WI38 (cell line): ENCODE data around the gene TLE1.
"Not testable (repeated sequence)": the region's sequence is repeated elsewhere in the genome, so short reads cannot be mapped to it uniquely, and the experiment has no call there.

ENCODE experiments used
- H3K4me3 ChIP-seq: 2 replicates; pipeline ENCODE4 v1.5.1; 2011; ENCODE audit warnings: low read depth, mild to moderate bottlenecking, control low read depth, low read length
- TF ChIP-seq, protein P1 (sequence below): IDR thresholded peaks from 2 replicates; pipeline ENCODE4 v1.5.1; 2012; ENCODE audit warnings: low read depth, mild to moderate bottlenecking, control low read depth, low read length

The TLE1 gene

DNA sequence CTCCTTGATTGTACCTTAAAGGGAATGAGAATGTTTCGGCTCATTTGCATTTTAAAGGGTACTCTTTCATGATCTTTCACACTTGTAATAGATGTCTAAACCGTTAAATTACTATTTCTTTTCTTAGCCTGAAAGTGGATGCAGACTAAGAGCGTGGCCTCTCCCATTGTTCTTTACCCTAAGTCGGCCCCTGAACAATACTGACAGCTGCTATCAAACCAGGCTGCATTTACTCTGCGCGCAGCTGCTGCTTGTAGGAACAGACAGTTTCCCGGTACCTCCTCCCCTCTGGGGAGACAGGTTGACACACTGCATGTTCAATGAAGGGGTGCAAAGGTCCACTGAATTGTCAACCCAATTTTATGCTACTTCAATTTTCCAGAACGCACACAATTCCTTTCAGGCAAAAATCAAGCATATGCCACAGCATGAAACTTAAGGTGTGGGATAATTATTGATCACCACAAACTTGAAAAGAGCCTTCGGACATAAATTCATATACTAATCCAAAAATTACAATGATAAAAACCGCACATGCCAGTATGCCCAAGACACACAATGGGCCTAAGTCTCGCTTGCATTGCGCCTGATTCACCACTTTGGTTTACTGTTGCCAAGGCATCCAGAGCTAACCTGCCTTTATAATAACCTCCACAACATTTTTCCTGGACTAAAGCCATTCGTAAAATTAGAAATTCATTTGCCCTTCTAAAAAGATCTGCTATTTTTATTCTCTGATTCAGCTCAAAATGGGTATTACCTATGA is 39.7 kb downstream of the TLE1 start:
- TF ChIP-seq, protein P1, sequence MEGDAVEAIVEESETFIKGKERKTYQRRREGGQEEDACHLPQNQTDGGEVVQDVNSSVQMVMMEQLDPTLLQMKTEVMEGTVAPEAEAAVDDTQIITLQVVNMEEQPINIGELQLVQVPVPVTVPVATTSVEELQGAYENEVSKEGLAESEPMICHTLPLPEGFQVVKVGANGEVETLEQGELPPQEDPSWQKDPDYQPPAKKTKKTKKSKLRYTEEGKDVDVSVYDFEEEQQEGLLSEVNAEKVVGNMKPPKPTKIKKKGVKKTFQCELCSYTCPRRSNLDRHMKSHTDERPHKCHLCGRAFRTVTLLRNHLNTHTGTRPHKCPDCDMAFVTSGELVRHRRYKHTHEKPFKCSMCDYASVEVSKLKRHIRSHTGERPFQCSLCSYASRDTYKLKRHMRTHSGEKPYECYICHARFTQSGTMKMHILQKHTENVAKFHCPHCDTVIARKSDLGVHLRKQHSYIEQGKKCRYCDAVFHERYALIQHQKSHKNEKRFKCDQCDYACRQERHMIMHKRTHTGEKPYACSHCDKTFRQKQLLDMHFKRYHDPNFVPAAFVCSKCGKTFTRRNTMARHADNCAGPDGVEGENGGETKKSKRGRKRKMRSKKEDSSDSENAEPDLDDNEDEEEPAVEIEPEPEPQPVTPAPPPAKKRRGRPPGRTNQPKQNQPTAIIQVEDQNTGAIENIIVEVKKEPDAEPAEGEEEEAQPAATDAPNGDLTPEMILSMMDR: no peak
- no peak overlapping the region for H3K4me3 ChIP-seq

DNA sequence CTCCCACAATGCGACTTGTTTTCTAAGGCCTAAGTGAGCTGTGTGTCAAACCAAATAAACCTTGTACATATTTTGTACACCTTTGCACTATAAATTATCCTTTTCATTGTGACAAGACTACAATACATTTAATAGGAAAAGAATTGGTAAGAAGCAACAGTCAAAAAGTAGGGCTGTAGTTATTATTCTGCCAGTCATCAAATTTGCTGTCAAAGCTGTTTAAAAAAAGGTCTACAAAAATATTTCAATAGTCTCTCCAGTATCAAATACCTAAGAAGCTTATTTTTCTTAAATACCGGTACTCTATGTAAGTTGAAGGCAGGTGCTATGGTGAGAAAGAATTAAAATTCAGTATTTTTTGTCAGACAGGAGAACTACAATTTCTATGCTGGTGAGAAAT is 40.5 kb downstream of the TLE1 start:
- H3K4me3 ChIP-seq: no peak overlapping the region
- TF ChIP-seq, protein P1: no peak

DNA sequence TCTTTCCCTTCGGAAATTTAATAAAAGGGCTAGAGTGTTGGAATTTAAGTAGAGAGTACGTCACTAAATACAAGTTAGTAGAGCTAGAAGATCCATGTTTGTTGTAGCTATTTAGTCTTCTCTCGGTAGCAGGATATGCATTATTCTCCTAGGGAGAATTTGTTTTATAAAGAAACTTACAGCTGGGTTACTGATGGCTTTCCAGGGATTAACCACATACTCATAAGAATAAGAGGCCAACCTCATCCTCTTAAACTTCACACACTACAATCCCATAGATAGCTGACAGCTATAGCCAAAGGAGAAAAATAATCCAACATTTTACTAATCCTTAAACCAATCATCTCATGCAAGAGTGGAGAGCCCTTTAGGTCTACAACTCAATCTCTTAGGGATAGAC is 43.0 kb downstream of the TLE1 start:
- no peak overlapping the region for H3K4me3 ChIP-seq
- TF ChIP-seq, protein P1: no peak

DNA sequence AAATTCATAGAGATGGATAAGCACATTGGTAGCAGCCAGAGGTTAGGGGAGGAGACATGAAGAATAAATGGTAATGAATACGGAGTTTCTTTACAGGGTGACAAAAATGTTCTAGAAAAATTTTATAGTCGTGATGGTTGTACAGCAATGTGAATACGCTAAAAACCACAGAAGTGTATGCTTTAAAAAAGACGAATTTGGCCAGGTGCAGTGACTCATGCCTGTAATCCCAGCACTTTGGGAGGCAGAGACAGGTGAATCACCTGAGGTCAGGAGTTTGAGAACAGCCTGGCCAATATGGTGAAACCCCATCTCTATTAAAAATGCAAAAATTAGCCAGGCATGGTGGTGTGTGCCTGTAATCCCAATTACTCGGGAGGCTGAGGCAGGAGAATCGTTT is 44.8 kb downstream of the TLE1 start:
- H3K4me3 ChIP-seq: not testable (repeated sequence)

DNA sequence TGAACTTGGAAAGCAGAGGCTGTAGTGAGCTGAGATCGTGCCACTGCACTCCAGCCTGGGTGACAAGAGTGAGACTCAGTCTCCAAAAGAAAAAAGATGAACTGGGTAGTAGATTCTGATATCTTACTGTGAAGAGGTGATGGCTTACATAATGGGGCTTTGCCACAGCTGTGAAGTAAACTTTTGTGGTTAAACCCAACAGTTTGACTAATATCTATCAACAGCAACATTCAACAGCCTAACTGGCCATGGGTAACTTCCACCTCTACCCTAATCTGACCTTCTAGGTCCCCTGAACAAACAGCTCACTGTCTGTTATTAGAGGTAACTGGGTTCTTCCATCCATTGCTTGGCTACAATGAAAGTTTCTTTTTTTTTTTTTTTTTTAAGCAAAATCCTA is 52.1 kb downstream of the TLE1 start:
- no peak overlapping the region for H3K4me3 ChIP-seq
- TF ChIP-seq, protein P1: no peak

DNA sequence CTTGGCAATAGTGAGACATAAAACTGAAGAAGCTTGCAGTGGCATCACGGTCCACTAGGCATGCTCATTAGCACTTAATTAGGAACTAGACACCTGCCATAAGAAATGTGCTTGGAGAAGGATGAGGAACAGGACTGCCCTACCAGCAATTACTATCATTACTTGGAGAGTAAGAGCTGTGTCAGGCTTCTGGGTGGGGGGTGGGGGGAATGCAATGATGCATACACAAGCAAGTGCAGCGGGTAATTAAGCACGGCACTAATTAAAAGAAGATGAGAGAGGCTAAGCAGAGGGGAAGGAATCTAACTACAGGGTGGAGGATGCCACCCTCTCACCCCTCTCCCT is 53.1 kb downstream of the TLE1 start:
- TF ChIP-seq, protein P1: no peak
- no peak overlapping the region for H3K4me3 ChIP-seq

DNA sequence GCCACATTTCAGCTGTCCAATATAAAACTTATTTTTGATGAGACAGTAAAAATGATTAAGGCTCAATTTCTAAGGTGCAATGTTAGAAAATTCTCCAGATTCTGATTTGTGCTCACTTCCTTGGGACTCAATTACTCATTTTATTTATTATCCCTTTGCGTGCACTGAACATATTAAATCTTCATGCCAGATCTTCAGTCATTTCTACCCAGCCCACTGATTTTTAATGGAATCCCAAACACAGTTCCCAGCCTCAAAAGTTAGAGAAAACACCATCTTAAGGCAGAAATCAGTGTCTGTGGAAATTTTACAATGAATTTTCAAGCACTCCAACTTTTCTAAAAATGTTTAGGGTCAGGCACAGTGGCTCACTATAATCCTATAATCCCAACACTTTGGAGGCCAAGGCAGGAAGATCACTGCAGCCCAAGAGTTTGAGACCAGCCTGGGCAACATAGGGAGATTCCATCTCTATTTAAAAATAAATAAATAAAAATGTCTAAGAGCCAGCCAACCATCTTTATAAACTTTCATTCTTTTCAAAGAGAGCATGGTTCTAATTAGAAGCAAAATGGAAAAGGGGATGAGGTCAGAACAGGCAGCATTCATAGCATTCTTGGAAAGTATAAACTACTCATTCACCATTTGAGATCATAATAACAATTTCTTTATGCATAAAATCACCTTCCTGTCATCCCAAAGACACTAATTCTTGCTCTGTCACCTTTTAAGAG is 53.7 kb downstream of the TLE1 start:
- no peak overlapping the region; the same call in 1 of the 2 replicates for H3K4me3 ChIP-seq
- TF ChIP-seq, protein P1: no peak
